Measurements from ENCODE around the gene ST3GAL5.
"Not testable (repeated sequence)": the region's sequence is repeated elsewhere in the genome, so short reads cannot be mapped to it uniquely, and the experiment has no call there.

ST3GAL5 gene

DNA sequence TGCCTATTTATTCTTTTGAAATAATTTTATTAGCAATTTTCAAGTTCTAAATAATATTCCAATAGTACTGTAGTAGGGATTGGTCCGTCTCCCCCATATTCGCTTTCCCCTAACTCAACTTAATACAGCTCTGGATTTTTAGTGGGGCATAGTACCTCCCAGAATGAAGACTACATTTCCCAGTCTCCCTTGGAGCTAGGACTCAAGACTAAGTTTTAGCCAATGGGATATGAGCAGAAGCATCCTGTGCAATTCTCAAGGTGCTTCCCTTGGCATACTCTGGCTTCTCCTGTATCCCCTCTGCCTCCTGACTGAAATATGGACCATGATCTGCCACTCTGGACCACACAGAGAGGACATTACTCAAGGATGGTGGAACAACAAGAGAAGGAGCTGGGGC is 24.1 kb downstream of the ST3GAL5 start:
- no peak for DNase-seq

DNA sequence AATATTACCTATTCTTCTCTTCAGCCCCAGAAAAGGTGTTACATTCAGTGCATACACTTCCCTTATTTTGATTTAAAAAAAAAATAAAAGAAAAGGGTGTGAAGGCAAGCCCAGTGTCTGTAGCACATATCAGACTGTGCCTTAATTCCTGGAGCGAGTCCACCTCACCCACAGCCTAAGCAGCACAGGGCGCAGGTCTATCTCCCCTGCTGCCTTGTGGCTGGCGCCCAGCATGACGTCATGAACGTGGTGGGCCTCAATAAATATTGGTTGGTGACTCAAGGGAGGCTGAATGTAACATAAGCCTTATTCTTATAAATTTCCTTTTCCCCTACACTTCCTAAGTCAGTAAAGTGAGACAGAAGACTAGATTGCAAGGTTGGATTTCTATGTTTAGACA is 26.4 kb downstream of the ST3GAL5 start:
- DNase-seq = peak; percentile 66

DNA sequence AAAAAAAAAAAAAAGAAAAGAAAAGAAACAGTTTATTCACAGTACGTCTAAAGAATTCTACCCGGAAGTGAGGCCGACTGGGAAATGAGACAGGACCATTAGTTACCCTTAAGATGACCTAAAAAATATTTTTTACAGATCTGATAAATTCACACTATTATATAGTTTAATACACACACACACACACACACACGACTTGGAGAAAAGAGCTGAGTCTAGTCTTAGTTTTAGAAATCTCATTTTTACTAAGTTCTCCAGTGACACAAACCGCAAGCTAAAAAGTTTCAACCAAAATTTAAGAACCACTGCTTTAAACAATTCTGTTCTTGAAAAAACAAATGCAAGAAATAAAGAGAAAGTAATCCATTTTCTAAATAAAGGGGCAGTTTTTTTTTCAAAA is 27.1 kb downstream of the ST3GAL5 start:
- no peak for DNase-seq

DNA sequence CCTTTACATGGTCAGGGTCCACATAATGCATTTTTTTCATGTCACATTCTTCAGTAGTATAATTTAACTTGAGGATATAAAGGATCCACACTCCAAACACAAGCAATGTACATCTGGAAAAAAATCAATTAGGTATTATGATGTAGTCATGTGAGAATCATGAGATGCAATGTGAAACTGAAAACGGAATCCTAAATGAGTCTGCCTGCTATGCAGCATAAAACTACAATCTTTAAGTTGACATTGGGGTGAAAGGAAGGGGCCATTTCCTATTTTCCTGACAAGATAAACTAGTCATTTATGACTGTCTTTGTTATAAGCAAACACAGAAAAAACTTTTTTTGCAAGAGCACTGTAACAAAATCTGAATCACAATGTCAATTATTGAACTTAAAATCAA is 27.6 kb downstream of the ST3GAL5 start:
- DNase-seq = no peak

DNA sequence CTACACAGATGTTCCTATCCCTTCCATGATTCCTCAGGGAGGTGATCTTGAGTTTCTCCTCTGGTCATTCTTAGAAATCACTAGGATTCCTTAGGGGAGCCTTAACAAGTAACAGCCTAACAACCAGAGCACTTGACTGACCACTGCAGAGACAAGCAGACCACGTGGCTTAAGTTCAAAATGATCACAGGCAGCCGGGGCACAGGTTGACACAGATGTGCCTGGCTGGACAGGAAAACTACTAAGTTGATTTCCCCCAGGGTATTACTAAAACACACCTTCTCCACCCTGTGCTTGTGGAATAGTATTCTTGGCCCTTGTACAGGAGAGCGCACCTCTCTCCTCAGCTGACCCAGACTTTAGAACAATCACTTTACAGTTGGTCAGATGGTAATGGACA is 29.9 kb downstream of the ST3GAL5 start:
- DNase-seq = no peak

DNA sequence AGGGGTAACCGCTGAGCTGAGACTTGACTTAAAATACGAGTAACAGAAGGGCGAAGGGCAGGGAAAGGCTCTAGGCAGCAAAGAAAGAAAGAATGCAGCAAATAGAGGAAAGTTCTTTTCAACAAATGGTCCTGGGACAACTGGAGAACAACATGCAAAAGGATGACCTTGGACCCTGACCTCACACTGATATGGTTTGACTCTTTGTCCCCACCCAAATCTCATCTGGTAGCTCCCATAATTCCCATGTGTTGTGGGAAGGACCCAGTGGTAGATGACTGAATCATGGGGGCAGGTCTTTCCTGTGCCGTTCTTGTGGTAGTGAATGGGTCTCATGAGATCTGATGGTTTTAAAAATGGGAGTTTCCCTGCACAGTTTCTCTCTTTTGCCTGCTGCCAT is 33.9 kb downstream of the ST3GAL5 start:
- DNase-seq = no peak

DNA sequence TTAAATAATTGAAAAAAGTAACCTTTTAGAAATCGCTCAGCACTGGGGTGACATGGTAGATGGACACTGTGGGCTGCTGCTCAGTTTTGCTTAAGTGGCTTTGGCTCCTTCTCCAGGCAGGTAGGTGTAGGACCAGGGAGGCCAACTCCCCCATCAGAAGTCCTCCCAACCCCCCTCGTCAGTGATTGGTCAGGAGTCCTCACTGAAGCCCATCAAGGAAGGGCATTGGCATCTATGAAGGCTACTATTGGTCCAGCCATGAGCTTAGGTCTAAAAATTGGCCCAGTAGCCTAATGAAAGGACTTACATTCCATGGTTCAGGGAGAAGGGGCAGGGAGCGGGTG is 34.7 kb downstream of the ST3GAL5 start:
- no peak for DNase-seq

DNA sequence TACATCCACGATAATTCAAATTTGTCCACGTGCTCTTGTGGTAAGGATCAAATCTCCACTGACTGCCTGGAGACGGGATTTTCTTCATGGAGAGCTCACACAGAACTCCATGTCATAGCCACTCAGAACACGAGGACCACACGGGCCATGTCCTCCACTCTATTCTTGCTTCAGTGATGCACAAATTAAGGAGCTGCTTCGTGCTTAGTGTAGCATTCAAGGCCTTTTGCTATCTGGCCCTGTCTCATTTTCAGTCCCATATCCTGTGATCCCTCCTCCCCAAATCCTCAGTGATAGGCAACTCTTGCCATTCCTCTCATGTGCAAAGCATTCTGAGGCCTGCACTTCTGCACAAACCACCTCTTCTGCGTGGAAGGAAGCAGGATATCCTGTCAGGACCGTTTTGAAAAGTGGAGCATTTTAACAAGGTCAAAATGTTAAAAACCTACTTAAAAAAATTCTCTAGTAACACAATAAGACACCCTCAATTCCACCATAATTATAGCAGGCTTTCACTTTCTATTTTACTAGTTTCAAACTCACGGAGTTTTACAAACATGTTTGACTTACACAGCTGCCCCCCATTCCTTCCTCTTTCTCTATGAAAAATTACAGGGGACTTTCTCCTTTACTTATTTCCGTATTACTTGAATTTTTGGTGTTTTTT is 35.2 kb downstream of the ST3GAL5 start:
- DNase-seq = no peak

DNA sequence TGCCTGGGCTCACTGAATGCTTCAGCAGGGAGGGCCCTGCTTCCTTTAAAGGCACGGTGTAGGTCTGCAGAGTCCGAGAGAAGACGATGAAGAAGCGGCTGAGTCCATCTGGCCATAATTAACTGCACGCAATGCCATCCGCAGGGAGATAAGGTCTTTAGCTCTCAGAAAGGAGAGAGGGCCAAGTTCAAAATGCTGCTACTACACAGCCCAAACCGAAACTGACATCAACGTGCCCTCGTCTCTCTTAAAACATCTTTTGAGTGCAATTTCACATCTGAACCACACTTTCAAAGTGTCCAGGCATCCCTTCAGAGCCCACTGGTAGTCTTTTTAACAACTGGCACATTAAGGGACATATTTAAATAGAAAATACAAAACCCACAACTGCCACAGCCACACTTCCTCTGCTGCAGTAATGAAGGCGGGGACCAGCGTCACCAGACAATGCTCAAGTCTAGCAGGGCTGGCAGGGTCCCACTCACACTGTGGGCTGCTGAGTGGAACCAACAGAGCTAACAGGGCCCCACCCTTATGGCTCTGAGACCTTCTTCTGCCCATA is 35.8 kb downstream of the ST3GAL5 start:
- DNase-seq = peak; percentile 69

DNA sequence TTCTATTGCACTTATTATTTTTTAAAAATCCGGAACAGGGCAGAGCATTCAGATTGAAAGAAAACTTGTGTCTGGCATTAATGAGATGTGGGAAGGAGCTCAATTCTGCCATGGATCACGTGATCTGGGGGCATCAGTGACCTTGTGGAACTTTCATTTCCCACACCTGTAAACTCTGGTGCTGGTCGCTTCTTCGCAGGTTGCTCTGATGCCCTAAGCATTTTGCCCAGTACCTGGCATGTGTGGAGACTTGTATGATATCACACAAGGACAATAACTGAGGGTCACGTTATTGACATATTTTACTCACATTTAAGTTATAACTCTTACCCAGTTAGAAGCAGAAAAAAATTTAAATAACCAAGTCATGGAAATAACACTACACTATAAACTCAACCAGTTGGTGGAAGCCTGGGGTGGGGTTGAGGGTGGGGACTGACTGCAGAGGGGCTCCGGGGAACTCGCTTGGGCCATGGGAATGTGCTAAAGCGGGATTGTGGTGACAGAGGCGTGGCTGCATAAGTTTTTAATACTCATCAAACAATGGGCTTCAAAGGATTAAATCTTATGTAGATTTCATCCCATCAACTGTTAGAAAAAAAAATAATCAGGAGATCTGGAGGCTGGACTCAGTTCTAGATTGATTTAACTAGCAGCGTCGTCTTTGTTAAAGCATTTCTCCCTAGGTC is 36.5 kb downstream of the ST3GAL5 start:
- DNase-seq = no peak

DNA sequence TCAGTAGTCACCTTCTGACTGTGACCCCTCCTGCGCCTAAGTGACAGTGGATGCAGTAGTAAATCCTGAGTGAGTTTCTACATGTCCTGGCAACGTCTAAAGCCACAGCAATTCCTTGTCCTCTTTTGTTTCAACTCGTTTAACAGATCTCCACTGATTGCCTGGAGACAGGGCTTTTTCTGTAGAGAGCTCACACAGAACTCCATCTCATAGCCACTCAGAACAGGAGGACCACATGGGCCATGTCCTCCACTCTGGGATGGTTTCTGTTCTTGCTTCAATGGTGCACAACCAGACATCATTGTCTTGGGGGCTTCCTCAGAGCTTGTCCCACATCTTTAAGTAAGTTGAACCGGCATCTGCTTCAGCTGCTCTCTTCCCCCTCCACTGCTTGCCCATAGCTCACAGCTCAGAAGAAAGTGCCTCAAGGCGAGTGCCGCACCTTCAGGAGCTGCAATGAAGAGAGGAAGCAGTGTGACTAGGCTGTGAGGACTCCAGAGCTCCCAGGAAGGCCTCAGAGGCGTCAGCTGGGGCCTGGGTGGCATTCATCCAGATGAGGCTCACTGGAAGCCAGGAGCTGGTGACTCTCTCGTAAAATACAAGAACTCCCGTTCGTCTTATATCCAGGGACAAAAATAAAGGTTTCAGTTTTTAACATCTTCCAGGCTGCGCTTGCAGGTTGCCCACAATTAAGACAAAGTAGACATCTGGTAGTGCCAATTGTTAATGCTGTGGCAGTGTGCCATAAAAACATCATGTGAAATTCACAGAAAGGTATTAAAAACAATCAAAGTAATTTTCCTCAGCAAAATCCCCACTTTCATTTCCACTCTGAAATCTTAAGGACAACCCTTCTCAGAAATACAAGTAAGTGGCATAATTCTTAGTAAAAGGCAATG is 37.3 kb downstream of the ST3GAL5 start:
- DNase-seq = peak; percentile 28

DNA sequence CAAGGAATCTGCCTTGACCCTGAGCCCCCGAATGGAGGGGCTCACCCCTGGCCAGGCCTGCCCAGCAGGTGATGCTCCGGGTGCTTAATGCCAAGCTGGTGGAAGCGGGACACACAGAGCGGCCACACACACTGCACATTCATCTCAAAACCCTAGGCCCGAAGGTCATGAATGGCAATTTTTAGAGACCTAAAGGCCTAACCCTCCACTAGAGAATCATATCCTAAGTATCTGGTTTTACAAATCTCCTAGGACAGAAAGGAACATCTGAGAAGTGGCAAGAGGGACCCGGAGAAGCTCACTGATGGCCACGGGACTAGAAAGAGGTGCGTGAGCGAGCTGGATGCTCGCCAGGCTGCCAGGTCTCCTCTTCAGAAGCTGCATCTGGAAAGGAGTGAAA is 38.3 kb downstream of the ST3GAL5 start:
- DNase-seq = no peak

DNA sequence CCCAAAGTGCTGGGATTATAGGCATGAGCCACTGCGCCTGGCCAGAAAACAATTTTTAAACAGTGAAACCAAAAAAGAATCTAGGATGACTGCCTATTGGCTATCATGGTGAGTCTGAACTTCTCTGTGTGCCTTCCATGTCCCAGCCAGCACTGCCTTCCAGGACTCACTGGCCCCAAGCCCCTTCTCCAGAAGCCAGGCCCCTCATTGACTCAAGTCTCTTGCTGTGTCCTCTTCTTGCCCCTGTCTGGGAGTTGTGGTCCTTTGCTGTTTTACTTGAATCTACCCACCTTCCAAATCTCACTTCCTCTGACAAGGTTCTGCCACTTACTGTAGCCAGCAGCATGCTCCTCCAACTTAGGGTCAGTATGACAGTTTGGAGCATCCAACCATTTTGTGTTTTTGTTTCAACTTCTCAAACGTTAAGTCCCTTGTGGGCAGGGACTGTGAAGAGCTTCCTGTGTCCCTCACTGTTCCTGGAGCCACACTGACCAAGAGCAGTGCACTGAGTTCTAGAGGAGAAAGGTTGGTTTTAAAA is 41.7 kb downstream of the ST3GAL5 start:
- no peak for DNase-seq

DNA sequence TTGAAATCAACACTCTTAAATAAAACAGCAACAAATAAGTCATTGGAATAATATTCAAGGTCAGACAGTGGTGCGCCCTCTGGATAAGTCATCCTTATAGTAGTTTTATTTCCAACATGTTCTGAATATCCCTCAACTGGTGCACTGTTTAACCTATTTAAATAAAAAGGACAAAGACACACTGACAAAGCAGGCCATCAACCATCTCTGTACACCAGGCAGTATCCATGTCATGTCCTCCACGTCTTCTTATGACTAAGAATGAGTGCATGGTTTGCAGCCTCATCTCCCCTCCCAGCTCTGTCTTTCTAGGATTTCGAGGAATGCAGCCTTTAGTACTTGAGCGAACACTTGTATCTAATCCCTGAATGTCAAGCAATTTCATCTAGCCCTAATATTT is 42.4 kb downstream of the ST3GAL5 start:
- DNase-seq = no peak

DNA sequence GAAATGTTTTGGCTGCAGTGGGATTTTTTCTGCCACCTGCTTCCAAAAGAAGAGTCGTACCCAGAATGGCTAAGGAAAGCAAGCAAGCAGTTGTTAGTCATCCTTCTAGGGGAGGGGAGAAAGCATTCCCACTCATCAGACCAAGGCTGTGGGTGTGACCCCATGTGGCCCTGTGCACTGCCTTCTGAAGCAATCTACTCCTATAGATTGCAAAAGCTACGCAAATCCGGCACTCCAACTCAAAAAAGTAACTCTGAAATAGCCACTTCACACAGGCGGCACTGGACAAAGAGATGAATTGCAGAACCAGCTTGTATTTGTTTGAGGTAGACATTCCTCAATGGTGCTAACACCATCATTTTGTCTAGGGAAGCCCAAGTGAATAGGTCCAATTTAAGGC is 44.3 kb downstream of the ST3GAL5 start:
- DNase-seq = no peak

DNA sequence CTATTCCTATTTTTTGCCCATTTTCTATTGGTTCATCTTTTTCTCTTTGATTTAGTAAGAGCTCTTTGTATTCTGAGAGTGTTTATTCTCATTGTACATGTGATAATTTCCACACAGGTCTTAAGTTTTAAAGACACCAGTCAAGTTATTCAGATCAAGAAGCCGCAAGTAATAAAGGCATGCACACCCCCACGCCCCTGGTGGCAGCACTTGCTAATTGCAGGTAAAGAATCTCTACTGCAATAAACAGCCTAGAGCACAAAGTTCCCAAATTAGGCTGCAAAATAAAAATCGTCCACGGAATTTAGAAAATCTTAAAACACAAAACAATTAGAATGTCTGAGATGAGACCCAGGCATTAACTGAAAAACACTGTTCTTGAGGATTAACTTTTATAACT is 45.2 kb downstream of the ST3GAL5 start:
- DNase-seq = peak; percentile 37

DNA sequence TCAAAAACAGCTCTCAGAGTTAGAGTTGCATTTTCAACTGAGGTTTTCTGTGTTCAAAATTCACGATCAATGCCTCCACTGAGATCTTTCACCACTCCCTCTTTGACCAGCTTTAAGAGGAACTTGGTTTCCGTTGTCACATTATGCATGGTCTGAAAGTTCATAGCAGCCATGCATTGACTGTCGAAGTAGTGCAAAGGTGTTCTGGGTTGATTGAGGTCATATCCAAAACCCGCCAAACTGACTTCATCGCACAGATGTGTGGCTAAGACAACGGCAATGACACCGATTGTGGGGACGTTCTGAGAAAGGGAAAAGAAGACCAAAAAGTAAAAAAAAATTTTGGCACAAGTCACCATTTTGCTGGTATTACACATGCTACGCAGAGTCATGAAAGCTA is 48.7 kb downstream of the ST3GAL5 start:
- no peak for DNase-seq

DNA sequence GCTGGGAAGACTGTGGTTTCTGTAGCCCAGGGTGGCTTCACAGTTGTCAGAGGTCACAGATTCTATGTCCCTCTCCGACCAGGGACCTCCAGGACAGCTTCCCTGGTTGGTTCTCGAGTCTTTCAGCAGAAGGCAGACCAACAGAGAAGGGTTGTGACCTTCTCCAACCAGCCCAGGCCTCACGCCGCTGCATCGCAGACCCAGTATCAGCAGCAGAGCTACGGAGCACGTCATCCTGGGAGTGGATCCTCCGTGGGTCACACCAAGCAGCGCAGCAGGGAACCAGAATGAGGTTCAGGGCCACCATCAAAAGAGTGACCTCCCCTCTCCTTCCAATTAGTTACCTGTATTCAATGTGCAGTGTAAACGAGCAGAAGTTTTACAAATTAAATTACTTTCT is 49.3 kb downstream of the ST3GAL5 start:
- DNase-seq = no peak

DNA sequence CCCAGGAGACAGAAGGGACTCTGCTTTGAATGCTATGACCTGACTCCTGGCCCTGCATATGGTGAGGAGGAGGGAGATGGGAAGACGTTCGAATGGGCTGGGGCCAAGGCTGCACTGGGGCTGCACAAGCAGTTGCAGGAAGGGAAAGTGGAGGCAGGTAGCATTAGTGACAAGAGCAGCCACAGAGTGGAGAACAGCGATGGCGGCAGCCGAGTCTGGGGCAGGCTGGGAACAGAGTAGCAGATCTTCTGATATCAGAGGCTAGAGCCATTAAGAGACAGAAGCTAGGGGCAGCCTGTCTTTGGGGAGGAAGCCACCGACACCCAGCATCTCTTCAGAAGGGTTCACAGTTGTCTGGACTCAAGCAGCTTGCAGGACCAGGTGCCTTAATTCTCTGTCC is 50.1 kb downstream of the ST3GAL5 start:
- DNase-seq = no peak

DNA sequence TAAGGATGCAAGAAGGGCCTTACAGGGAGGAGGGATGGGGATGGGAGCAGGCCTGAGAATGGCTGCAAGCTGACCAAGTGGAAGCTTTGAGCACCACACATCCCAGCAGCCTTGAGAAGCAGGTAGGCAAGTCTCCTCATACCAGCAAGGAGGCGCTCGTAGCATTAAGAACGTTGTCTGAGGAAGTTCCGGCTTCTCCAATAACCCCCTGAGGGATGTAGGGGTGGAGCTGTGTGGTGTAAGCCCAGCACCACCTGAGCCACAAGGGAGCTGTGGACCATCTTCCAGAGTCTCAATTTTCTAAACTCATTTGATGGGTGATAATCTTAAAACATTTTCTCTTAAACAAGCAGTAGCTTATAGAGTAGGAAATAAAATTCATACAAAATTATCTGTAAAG is 50.6 kb downstream of the ST3GAL5 start:
- no peak for DNase-seq

DNA sequence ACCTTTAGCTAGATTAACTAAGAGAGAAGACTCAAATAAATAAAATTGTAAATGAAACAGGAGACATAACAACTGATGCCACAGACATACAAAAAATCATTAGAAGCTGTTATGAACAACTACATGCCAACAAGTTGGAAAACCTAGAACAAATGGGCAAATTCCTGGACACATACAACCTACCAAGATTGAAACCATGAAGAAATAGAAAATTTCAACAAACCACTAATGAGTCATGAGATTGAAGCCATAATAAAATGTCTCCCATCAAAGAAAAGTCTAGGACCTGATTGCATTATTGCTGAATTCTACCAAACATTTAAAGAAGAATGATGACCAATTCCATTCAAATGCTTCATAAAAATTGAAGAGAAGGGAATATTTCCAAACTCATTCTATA is 54.3 kb downstream of the ST3GAL5 start:
- no peak for DNase-seq

DNA sequence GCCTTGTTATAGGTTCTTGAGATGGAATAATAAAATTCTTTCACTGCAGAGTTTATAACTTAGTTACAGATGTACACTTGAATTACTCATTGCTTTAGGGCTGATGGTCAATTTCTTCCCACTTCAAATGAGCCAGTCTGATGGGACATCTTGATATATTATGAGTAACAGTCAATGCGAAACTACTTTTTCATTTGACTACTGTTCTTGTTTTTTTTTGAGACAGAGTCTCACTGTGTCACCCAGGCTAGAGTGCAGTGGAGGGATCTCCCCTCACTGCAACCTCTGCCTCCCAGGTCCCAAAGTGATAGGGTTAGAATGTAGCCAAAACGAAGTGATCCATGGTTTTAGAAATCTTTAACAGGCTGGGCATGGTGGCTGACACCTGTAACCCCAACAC is 57.1 kb downstream of the ST3GAL5 start:
- DNase-seq = no peak

DNA sequence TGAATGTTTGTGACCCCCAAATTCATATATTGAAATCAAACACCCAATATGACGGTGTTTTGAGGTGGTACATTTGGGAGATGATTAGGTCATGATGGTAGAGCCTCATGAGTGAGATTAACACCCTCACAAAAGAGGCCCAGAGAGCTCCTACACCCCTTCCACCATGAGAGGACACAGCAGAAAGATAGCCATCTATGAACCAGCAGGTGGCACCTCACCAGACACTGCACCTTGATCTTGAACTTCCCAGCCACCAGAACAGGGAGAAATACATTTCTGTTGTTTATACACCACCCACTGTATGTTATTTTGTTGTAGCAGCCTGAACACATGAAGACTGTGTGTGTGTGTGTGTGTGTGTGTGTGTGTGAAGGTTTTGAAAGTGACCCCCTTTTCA is 58.1 kb downstream of the ST3GAL5 start:
- DNase-seq = no peak

DNA sequence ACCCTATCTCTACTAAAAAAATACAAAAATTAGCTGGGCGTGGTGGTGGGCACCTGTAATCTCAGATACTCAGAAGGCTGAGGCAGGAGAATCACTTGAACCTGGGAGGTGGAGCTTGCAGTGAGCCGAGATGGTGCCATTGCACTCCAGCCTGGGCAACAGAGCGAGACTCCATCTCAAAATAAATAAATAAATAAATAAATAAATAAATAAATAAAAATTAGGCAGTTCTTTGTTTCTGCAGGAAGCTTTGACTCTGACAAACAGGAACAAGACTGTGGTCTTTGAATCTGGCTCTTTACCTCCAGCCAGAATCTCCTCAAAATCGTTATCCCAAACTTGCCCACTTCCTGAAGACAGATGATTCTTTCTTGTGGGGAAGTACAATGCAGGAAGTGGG is 59.4 kb downstream of the ST3GAL5 start:
- DNase-seq = not testable (repeated sequence)

Measured in activated CD8-positive, alpha-beta memory T cell treated with anti-CD3 and anti-CD28 coated beads, Interleukin-2, amount 50 U/mL, for 4 hours (primary cell).